H1 (cell line): ENCODE results near the gene F11. TPM values are rescaled to one million over a fixed set of nuclear protein-coding genes. Genes with fewer than 3 reads are reported as not detected.

Source experiments
- ATF3 ChIP-seq: IDR thresholded peaks from 2 replicates; pipeline ENCODE4 v1.6.1; 2011; ENCODE audit warnings: low read depth, mild to moderate bottlenecking, low read length; ENCODE audit not compliant: insufficient read depth
- CBX8 ChIP-seq: fragments of 300-800, 300-1000 bp; sonication (generic); IDR thresholded peaks from 2 replicates; pipeline ENCODE4 v1.7.1; 2016; ENCODE audit warnings: low read depth, low read length, borderline replicate concordance
- CHD1 ChIP-seq: IDR thresholded peaks from 2 replicates; pipeline ENCODE4 v1.6.1; 2012; ENCODE audit warnings: low read depth, low read length, improper control_type of control experiment
- CHD2 ChIP-seq: IDR thresholded peaks from 2 replicates; pipeline ENCODE4 v1.6.1; 2012; ENCODE audit warnings: low read length, improper control_type of control experiment
- EGR1 ChIP-seq: IDR thresholded peaks from 2 replicates; pipeline ENCODE4 v1.6.1; 2011; ENCODE audit warnings: low read depth, low read length, borderline replicate concordance
- EZH2 ChIP-seq: fragments of 200-600 bp; sonication (generic); IDR thresholded peaks from 2 replicates; pipeline ENCODE4 v1.7.1; 2012; ENCODE audit warnings: low read depth, mild to moderate bottlenecking, moderate library complexity, low read length, inconsistent platforms; ENCODE audit not compliant: severe bottlenecking
- HDAC2 ChIP-seq, 2 experiments: fragments of 300-600 bp in 1 of 2; sonication (generic) in 1 of 2; IDR thresholded peaks; 2 replicates each; pipeline ENCODE4 v1.6.1; 2011 to 2012; ENCODE audit warnings: low read depth in 2 of 2, low read length in 2 of 2, mild to moderate bottlenecking in 2 of 2, moderate library complexity in 2 of 2, borderline replicate concordance in 1 of 2, inconsistent platforms in 1 of 2
- JUN ChIP-seq: IDR thresholded peaks from 2 replicates; pipeline ENCODE4 v1.6.1; 2011; ENCODE audit warnings: low read depth, mild to moderate bottlenecking, improper control_type of control experiment, low read length
- KDM1A ChIP-seq: fragments of 200-600, 300-600 bp; sonication (generic); IDR thresholded peaks from 2 replicates; pipeline ENCODE4 v1.7.1; 2016; ENCODE audit warnings: mild to moderate bottlenecking, low read length, borderline replicate concordance
- NANOG ChIP-seq: IDR thresholded peaks from 2 replicates; pipeline ENCODE4 v1.6.1; 2011; ENCODE audit warnings: low read length, low read depth, mild to moderate bottlenecking, inconsistent platforms; ENCODE audit not compliant: insufficient read depth, poor library complexity, severe bottlenecking
- PHF8 ChIP-seq: fragments of 200-600 bp; sonication (generic); conservative IDR thresholded peaks from 2 replicates; pipeline ENCODE4 v1.7.1; 2012; ENCODE audit warnings: low read depth, mild to moderate bottlenecking, inconsistent platforms, low read length, moderate library complexity
- RAD21 ChIP-seq, 2 experiments: IDR thresholded peaks in 1 of 2; conservative IDR thresholded peaks in 1 of 2; 2 replicates each; pipeline ENCODE4 v1.6.1; 2011; ENCODE audit warnings: low read depth in 2 of 2, low read length in 2 of 2, improper control_type of control experiment in 1 of 2, inconsistent platforms in 1 of 2, mild to moderate bottlenecking in 1 of 2, moderate library complexity in 1 of 2
- RFX5 ChIP-seq: IDR thresholded peaks from 2 replicates; pipeline ENCODE4 v1.6.1; 2011; ENCODE audit warnings: low read depth, low read length, improper control_type of control experiment, borderline replicate concordance
- RNF2 ChIP-seq: fragments of 200-900, 300-1000 bp; sonication (generic); IDR thresholded peaks from 2 replicates; pipeline ENCODE4 v1.7.1; 2016; ENCODE audit warnings: borderline replicate concordance, low read depth, mild to moderate bottlenecking, antibody characterized with exemption, low read length; ENCODE audit not compliant: poor library complexity, severe bottlenecking; ENCODE audit errors: missing control alignments
- SIN3A ChIP-seq, 2 experiments: IDR thresholded peaks in 1 of 2; conservative IDR thresholded peaks in 1 of 2; 2 replicates each; pipeline ENCODE4 v1.6.1; 2011 to 2012; ENCODE audit warnings: low read length in 2 of 2, improper control_type of control experiment in 1 of 2, low read depth in 1 of 2, mild to moderate bottlenecking in 1 of 2
- SP1 ChIP-seq: IDR thresholded peaks from 2 replicates; pipeline ENCODE4 v1.6.1; 2011; ENCODE audit warnings: low read depth, low read length
- SP2 ChIP-seq: IDR thresholded peaks from 2 replicates; pipeline ENCODE4 v1.6.1; 2012; ENCODE audit warnings: mild to moderate bottlenecking, low read length, inconsistent platforms
- SP4 ChIP-seq: IDR thresholded peaks from 2 replicates; pipeline ENCODE4 v1.6.1; 2012; ENCODE audit warnings: low read length, inconsistent platforms
- TBP ChIP-seq: IDR thresholded peaks from 2 replicates; pipeline ENCODE4 v1.6.1; 2011; ENCODE audit warnings: low read depth, low read length, improper control_type of control experiment
- TCF12 ChIP-seq: IDR thresholded peaks from 2 replicates; pipeline ENCODE4 v1.6.1; 2011; ENCODE audit warnings: low read depth, mild to moderate bottlenecking, low read length
- TEAD4 ChIP-seq: IDR thresholded peaks from 2 replicates; pipeline ENCODE4 v1.6.1; 2012; ENCODE audit warnings: low read depth, low read length, inconsistent platforms, mixed read lengths
- ZNF274 ChIP-seq: IDR thresholded peaks from 2 replicates; pipeline ENCODE4 v1.7.0; 2012; ENCODE audit warnings: low read length, borderline replicate concordance; ENCODE audit errors: extremely low read depth
- polyA plus RNA-seq, 7 experiments: library from polyadenylated mRNA; depleted of rRNA in 3 of 7; stranded (reverse) in 5 of 7; unstranded in 2 of 7; fragments of >200 nt in 5 of 7; fragments of 200-250 nt in 2 of 7; gene quantifications; 1 replicate in 5 of 7; 2 replicates in 1 of 7; 4 replicates in 1 of 7; pipeline versions ENCODE4 v1.2.1 to v1.2.3, GENCODE V29; 2011 to 2013; ENCODE audit warnings: missing spikeins in 2 of 7, mixed read lengths in 2 of 7
- total RNA-seq: library from RNA; stranded (reverse); fragmentation: NEBNext Ultra II Directional; extraction: Animal tissue kit (Norgen Biotek cat#: 25700); gene quantifications from 2 replicates; pipeline ENCODE4 v1.2.1, GENCODE V29; 2021

The F11 gene
- total and polyA plus RNA-seq, 2 of the 8 experiments (the other 6 are each of a cell fraction or from before 2014, with no cell fraction given) = 0.27 to 0.99 TPM

DNA sequence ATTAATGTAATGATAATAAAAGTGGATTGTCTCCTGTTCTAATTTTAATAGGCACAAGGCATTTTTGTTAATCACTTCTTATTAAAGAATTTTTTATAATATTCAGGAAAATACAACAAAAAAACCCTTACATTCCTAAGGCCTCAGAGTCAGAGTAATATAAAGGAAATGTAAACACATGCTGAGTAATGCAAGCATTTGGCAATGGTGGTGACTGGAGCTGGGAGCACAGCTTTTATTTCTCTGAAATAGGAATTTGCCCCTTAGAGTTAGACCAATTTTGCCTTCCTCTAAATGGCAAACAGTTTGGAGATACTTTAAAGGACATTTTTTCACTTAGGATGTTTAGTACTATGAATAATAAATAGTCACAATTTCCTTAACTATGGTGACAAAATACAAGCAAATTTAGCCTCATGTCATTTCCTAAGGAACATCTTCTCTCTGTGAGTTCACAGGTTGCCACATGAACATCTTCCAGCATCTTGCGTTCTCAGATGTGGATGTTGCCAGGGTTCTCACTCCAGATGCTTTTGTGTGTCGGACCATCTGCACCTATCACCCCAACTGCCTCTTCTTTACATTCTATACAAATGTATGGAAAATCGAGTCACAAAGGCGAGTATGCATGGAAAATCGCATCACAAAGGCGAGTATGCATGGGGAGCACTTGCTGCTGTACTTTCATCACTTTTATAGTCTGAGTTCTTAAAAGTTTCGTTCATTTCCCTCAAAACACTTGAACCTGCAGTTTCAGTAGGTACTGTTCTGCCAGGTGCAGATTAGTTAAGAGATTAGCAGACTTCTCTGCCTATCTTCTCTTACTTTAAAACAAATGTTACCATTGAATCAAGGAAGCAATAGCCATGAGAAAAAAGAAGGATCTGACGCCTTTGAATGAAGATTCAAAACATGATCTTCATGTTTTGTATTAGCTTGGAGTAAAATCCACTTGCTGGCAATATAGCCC is 15.9 kb upstream of the F11 start (continued):
- TF ChIP-seq RNF2 = no peak
- TF ChIP-seq SP1 = peak; percentile 71; the same call in 1 of the 2 replicates
- TF ChIP-seq RFX5 = no peak
- TF ChIP-seq SP4 = no peak
- no peak for TF ChIP-seq CBX8
- TF ChIP-seq TCF12 = peak; percentile 90; the same call in 1 of the 2 replicates
- peak; percentile 85 for TF ChIP-seq NANOG
- TF ChIP-seq ZNF274 = no peak
- TF ChIP-seq CHD2 = no peak
- peak; percentile 58; the same call in 1 of the 2 replicates for TF ChIP-seq TEAD4
- TF ChIP-seq KDM1A = no peak
- TF ChIP-seq EZH2 = no peak
- TF ChIP-seq RAD21 (IDR thresholded peaks at IDR 0.05 in 1 of 2, conservative IDR thresholded peaks at IDR 0.05 in 1 of 2; ENCODE audit: low read depth in 2 of 2, low read length in 2 of 2) = no peak
- TF ChIP-seq PHF8 = no peak
- peak; percentile 62 for TF ChIP-seq TBP
- TF ChIP-seq JUN = no peak
- no peak for TF ChIP-seq SIN3A (conservative IDR thresholded peaks at IDR 0.05 in 1 of 2, IDR thresholded peaks at IDR 0.05 in 1 of 2; ENCODE audit: low read depth in 1 of 2, low read length in 2 of 2)
- TF ChIP-seq HDAC2 (IDR thresholded peaks at IDR 0.05; ENCODE audit: borderline replicate concordance in 1 of 2, low read depth in 2 of 2, low read length in 2 of 2) = peak in 1 of 2 experiments; percentile 33; a peak in 1 of 4 replicates
- no peak for TF ChIP-seq SP2
- no peak for TF ChIP-seq ATF3
- no peak for TF ChIP-seq EGR1
- TF ChIP-seq CHD1 = peak; percentile 65; the same call in 1 of the 2 replicates
